HG02938 (cell line): ENCODE results near the gene CRX.
"Not testable (repeated sequence)": the region's sequence is repeated elsewhere in the genome, so short reads cannot be mapped to it uniquely, and the experiment has no call there.

ENCODE experiments used
- ATAC-seq: cut with Tn5 transposase; IDR thresholded peaks from one replicate; pipeline ENCODE4 v1.9.1; 2021; ENCODE audit warnings: mild to moderate bottlenecking, moderate library complexity; ENCODE audit not compliant: unreplicated experiment

Gene CRX

GRCh38 chr19:47803148-47803547 lies 18.6 kb upstream of the CRX start:
- not testable (repeated sequence) for ATAC-seq

- ATAC-seq: not testable (repeated sequence)
Observed at GRCh38 chr19:47803671-47804070, 18.1 kb upstream of the CRX start.

DNA sequence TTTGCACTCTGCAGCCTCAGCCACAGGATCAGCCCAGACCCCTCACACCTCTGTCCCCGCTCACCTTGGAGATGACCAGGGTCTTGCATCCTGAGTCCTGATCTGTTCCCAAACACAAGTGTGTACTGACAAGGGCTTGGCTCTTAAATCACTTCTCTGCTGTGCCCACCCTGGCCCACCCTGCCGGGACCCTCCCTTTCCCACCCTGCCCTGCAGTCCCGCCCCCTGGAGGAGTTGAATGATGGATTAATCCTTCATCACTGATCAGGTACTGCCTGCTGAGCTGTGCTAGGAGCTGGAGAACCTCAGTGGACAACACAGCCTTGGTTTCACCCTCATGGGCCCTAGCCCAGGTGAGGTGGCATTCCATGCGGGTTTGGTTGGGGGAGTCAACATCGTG lies 17.3 kb upstream of the CRX start, which contains the start of gene TPRX1:
Gene TPRX1, minus strand, starts transcription at position 101 of the 400 bp plus-strand sequence. Its CDS starts 12 bp downstream, at position 89.
- ATAC-seq: not testable (repeated sequence)

DNA sequence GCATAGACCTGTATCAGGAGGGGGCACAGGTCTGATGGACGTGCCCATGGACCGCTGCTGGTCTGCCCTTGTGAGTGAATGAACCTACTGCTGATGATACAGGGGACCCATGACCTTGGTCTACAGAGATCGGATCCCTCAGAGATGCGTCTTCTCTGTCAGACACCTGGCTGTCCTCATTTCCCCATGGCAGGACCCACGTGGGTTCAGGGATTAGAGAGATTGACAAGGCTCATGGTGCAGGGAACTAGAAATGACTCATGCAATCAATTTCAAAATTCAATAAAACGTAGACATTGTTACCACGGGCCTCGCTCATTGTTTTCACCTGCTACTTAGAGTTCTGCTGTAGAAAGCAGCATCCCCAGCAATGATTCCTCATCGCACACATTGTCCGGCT lies 16.4 kb upstream of the CRX start:
- ATAC-seq: no peak

DNA sequence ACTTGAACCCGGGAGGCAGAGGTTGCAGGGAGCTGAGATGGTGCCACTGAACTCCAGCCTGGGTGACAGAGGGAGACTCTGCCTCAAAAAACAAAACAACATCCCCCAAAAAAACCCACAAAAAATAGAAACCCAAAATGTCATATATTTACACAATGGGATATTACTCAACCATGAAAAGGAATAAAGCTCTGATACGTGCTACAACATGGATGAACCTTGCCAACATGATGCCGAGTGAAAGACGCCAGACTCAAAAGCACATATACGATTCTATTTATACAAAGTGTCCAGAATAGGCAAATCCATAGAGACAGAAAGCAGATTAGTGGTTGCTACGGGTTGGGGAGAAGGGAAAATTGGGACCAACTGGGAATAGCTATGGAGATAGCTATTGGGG lies 15.3 kb upstream of the CRX start:
- ATAC-seq: no peak

DNA sequence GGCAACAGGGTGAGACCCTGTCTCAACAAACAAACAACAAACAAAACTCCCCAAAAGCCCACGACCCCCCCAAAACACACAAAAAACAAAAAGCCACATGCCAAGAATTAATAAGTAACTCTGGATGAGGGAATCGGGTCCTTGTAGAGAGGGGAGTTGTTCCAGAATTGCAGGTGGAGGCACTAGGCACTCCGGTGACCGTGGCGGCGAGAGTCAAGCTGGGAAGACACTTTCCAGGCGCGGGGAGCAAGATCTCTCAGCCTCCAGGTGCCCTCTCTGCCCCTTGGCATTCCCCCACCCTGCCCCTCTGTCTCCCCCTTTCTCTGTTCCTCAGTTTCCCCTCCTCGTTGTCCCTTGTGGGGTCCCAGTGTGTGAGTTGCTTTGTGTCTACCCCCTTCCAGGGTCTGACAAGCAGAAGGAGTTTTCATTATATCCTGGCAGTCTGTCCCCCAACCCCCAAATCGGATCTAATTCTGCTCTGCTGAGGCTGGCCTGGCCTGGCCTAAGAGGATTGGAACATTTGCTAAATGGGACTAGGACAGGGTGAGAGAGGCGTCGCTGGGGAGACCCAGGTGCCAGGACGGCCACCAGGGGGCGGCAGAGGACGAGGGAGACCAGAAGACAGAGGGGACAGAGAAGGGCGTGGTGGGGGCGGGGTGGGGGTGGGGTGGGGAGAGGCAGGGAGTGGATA lies 8.3 kb upstream of the CRX start:
- no peak for ATAC-seq

DNA sequence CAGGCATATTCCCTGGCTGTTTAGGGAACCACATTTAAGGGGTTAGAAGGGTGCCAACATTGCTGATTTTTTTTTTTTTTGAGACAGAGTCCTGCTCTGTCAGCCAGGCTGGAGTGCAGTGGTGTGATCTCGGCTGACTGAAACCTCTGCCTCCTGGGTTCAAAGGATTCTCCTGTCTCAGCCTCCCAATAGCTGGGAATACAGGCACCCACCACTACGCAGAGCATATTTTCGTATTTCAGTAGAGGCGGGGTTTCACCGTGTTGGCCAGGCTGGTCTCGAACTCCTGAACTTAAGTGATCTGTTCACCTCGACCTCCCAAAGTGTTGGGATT lies 7.8 kb upstream of the CRX start:
- no peak for ATAC-seq

DNA sequence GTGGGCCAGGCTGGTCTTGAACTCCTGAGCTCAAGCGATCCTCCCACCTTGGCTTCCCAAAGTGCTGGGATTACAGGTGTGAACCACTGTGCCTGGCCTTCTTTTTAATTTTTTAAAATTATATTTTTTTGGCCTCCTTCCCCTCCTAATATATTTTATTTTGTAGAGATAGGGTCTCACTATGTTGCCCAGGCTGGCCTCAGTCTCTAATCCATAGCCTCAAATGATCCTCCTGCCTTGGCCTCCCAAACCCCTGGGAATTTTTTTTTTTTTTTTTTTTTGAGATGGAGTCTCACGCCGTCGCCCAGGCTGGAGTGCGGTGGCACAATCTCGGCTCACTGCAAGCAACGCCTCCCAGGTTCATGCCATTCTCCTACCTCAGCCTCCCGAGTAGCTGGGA lies 5.5 kb upstream of the CRX start:
- ATAC-seq: not testable (repeated sequence)

GRCh38 chr19:47818221-47818620 lies 3.5 kb upstream of the CRX start:
- not testable (repeated sequence) for ATAC-seq

- ATAC-seq: no peak
Observed at GRCh38 chr19:47819858-47820257, 1.9 kb upstream of the CRX start.

GRCh38 chr19:47820410-47820809 lies 1.3 kb upstream of the CRX start:
- no peak for ATAC-seq

- no peak for ATAC-seq
Observed at GRCh38 chr19:47824396-47824795, 2.7 kb downstream of the CRX start.

DNA sequence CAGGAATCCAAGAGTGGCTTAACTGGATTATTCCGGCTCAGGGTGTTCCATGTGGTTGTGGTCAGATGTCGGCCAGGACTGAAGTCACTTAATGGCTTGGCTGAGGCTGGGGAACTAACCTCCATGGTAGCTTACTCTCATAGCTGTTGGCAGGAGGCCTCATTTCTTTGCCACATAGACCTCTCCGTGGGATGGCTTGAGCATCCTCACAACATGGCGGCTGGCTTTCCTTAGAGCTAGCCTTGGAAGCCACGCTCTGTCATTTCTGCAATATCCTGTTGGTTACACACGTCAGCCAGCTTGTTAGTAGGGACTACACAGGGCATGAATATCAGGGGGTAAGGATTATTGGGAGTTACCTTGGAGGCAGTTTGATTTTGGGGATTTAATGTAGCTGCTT lies 5.1 kb downstream of the CRX start:
- no peak for ATAC-seq

- no peak for ATAC-seq
Observed at GRCh38 chr19:47832723-47833122, 11.0 kb downstream of the CRX start.

GRCh38 chr19:47836038-47836437 lies 14.3 kb downstream of the CRX start:
- no peak for ATAC-seq

- ATAC-seq: no peak
Observed at GRCh38 chr19:47839411-47839810, 17.7 kb downstream of the CRX start.

GRCh38 chr19:47839913-47840312 lies 18.2 kb downstream of the CRX start:
- ATAC-seq: no peak

DNA sequence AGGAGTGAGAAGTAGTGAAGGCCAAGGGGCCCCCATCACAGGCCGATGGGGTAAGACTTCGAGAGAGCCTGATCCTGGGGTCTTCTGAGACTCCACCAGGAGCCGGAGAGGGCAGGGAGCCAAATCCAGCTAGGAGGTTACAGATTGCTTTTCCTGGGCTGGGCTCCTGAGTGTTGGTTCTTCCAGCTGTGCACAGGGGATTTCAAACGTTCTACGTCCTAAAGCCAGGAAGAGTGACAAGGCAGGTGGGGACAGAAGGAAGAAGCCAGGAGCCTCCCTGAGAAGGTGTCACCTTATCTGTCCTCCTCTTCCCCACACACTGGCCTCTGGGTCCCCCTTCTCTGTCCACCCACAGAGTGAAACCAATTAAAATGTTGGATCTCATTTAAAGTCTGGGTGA lies 21.2 kb downstream of the CRX start:
- no peak for ATAC-seq

DNA sequence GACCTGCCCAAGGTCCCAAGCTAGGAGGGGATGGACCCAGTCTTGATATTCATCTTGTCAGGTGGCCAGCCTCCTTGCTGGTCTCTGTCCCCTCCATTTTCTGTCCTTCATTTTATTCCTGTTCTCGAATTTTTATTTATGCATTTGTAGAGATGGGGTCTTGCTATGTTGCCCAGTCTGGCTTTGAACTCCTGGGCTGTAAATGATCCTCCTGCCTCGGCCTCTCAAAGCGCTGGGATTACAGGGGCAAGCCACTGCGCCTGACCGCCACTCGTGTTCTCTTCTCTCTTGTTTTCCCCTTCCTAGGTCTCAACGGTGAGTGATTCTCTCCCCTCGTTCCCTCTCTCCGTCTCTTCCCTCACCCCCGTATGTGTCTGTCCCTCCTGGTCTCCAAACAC lies 26.7 kb downstream of the CRX start:
- ATAC-seq: no peak

DNA sequence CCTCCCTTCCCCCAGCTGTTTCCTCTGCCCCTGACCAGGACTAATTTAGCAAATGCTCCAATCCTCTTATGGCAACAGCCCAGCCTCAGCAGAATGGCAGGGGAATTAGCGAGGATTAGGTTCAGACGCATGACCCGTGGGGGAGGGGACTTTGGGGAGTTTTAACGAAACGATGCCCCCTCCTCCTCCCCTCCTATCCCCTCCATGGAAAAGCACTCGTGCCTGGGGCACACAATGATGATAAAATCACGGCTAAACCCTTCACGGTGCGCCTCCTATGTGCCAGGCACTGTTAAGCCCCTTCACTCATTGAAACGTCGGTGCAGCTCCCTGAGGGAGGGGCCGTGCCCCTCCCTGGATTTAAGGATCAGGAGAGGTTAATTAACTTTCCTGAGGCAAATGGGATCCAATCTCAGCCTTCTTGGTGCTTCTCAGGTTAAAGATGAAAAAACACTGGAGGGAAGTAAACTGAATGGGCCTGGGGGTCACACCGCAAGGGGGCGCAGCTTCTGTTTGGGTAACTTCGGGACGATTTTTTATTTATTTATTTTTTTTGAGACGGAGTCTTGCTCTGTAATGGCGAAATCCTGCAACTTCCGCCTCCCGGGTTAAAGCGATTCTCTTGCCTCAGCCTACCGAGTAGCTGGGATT lies 27.2 kb downstream of the CRX start:
- no peak for ATAC-seq

- ATAC-seq: no peak
Observed at GRCh38 chr19:47853003-47853402, 31.3 kb downstream of the CRX start.

DNA sequence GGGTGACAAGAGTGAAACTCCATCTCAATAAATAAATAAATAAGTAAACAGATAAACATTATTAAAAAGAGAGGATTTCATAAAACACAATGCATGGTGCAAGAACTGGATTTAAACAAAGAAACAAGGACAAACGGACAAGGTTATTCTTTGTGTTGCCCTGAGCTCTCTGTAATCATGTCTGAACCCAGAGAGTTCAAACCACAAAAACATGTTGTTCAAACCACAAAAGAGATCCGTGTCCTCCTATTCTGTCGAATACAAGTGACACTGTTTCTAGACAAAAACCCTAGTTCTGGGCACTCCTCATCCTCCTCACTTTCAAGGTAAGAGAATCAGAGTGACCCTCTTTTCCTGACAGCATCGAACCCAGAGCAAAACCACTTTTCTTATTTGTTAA lies 32.7 kb downstream of the CRX start:
- ATAC-seq: no peak

DNA sequence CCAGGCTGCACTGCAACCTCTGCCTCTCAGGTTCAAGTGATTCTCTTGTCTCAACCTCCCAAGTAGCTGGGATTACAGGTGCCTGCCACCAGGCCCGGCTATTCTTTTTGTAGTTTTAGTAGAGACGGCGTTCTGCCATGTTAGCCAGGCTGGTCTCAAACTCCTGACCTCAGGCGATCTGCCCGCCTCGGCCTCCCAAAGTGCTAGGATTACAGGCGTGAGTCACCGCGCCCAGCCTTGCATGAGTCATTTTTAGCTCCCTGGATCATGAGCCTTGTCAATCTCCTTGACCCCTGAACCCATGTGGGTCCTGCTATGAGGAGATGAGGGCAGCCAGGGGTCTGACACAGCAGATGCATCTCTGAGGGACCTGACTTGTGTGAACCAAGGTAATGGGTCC lies 36.5 kb downstream of the CRX start:
- ATAC-seq: not testable (repeated sequence)
